NCI-H1436 treated with DMSO at 0.1 percent for 48 hours (cell line): ENCODE data around the gene FAM13A.

ENCODE experiments used
- DNase-seq: peaks from one replicate; lab custom pipeline; 2025; lab: John Stamatoyannopoulos, UW

FAM13A gene

GRCh38 chr4:88775026-88775425, 282.0 kb downstream of the FAM13A start:
- DNase-seq: no peak

GRCh38 chr4:88771883-88772450, 285.0 kb downstream of the FAM13A start:
- DNase-seq: no peak

- DNase-seq: no peak
These were observed 291.3 kb downstream of the FAM13A start for GRCh38 chr4:88765729-88766128.

GRCh38 chr4:88763075-88763474, 293.9 kb downstream of the FAM13A start:
- DNase-seq: no peak

GRCh38 chr4:88761861-88762523, 295.0 kb downstream of the FAM13A start:
- no peak for DNase-seq

GRCh38 chr4:88761342-88761741, 295.6 kb downstream of the FAM13A start:
- DNase-seq: no peak

- DNase-seq: no peak
These were observed 297.1 kb downstream of the FAM13A start for GRCh38 chr4:88759895-88760290.

- no peak for DNase-seq
These were observed 297.7 kb downstream of the FAM13A start for GRCh38 chr4:88759039-88759894.

GRCh38 chr4:88758264-88758663, 298.7 kb downstream of the FAM13A start:
- no peak for DNase-seq

GRCh38 chr4:88757776-88758175, 299.2 kb downstream of the FAM13A start:
- DNase-seq: no peak

GRCh38 chr4:88757067-88757466, 299.9 kb downstream of the FAM13A start:
- no peak for DNase-seq

- no peak for DNase-seq
These were observed 300.8 kb downstream of the FAM13A start for GRCh38 chr4:88756149-88756548.

- DNase-seq: no peak
These were observed 301.5 kb downstream of the FAM13A start for GRCh38 chr4:88755454-88755853.

GRCh38 chr4:88754796-88755195, 302.2 kb downstream of the FAM13A start:
- no peak for DNase-seq

- DNase-seq: no peak
These were observed 303.1 kb downstream of the FAM13A start for GRCh38 chr4:88753658-88754571.

- no peak for DNase-seq
These were observed 304.2 kb downstream of the FAM13A start for GRCh38 chr4:88752754-88753153.

GRCh38 chr4:88752076-88752463, 304.9 kb downstream of the FAM13A start:
- no peak for DNase-seq

- no peak for DNase-seq
These were observed 305.5 kb downstream of the FAM13A start for GRCh38 chr4:88751258-88752075.

GRCh38 chr4:88750369-88750768, 306.6 kb downstream of the FAM13A start:
- no peak for DNase-seq

GRCh38 chr4:88747351-88747750, 309.6 kb downstream of the FAM13A start:
- DNase-seq: no peak

GRCh38 chr4:88746206-88746605, 310.8 kb downstream of the FAM13A start:
- no peak for DNase-seq
